GM19452 (cell line): Measurements from ENCODE around the gene SH2D4B.

ENCODE experiments used
- ATAC-seq: cut with Tn5 transposase; IDR thresholded peaks from one replicate; pipeline ENCODE4 v1.9.1; 2021; ENCODE audit not compliant: unreplicated experiment

SH2D4B gene

GRCh38 chr10:80503584-80504157, 34.0 kb upstream of the SH2D4B start:
- no peak for ATAC-seq

GRCh38 chr10:80504158-80504811, 33.4 kb upstream of the SH2D4B start:
- no peak for ATAC-seq

- no peak for ATAC-seq
These were observed 32.7 kb upstream of the SH2D4B start for GRCh38 chr10:80504897-80505465.

GRCh38 chr10:80506189-80506575, 31.5 kb upstream of the SH2D4B start:
- ATAC-seq = no peak

- no peak for ATAC-seq
These were observed 30.7 kb upstream of the SH2D4B start for GRCh38 chr10:80506836-80507487.

- no peak for ATAC-seq
These were observed 28.6 kb upstream of the SH2D4B start for GRCh38 chr10:80509108-80509402.

- no peak for ATAC-seq
These were observed 28.1 kb upstream of the SH2D4B start for GRCh38 chr10:80509403-80510161.

GRCh38 chr10:80512031-80512526, 25.6 kb upstream of the SH2D4B start:
- ATAC-seq = no peak

GRCh38 chr10:80513106-80513505, 24.6 kb upstream of the SH2D4B start:
- ATAC-seq = no peak

- ATAC-seq = no peak
These were observed 22.2 kb upstream of the SH2D4B start for GRCh38 chr10:80515511-80515910.

- ATAC-seq = no peak
These were observed 21.8 kb upstream of the SH2D4B start for GRCh38 chr10:80515941-80516340.

GRCh38 chr10:80516506-80517075, 21.1 kb upstream of the SH2D4B start:
- no peak for ATAC-seq

- no peak for ATAC-seq
These were observed 20.1 kb upstream of the SH2D4B start for GRCh38 chr10:80517416-80518142.

- ATAC-seq = no peak
These were observed 19.4 kb upstream of the SH2D4B start for GRCh38 chr10:80518143-80518806.

- ATAC-seq = no peak
These were observed 18.8 kb upstream of the SH2D4B start for GRCh38 chr10:80518807-80519360.

- no peak for ATAC-seq
These were observed 17.6 kb upstream of the SH2D4B start for GRCh38 chr10:80519936-80520650.

GRCh38 chr10:80520661-80521470, 16.8 kb upstream of the SH2D4B start:
- ATAC-seq = no peak

- no peak for ATAC-seq
These were observed 14.8 kb upstream of the SH2D4B start for GRCh38 chr10:80522756-80523363.
